Endothelial cell (in vitro differentiated cells): ENCODE measurements around the gene TRIOBP. TPM values are rescaled to one million over a fixed set of nuclear protein-coding genes. Genes with fewer than 3 reads are reported as not detected.

Source experiments
- DNase-seq: peaks from one replicate; pipeline ENCODE4 v3.0.0; 2021; ENCODE audit warnings: low spot score
- H3K27ac Mint-ChIP-seq: one replicate; pipeline ENCODE4 v1.8.0; 2021; ENCODE audit warnings: mixed read lengths, inconsistent platforms; ENCODE audit not compliant: unreplicated experiment
- H3K27me3 Mint-ChIP-seq: one replicate; pipeline ENCODE4 v1.8.0; 2021; ENCODE audit warnings: mild to moderate bottlenecking, moderate library complexity, mixed read lengths, inconsistent platforms; ENCODE audit not compliant: unreplicated experiment
- H3K36me3 Mint-ChIP-seq: one replicate; pipeline ENCODE4 v1.8.0; 2021; ENCODE audit warnings: mild to moderate bottlenecking, low read depth, mixed read lengths, inconsistent platforms; ENCODE audit not compliant: unreplicated experiment
- H3K4me1 Mint-ChIP-seq: one replicate; pipeline ENCODE4 v1.8.0; 2021; ENCODE audit warnings: mild to moderate bottlenecking, mixed read lengths, inconsistent platforms; ENCODE audit not compliant: unreplicated experiment
- H3K4me3 Mint-ChIP-seq: one replicate; pipeline ENCODE4 v1.8.0; 2021; ENCODE audit warnings: mild to moderate bottlenecking, mixed read lengths, inconsistent platforms; ENCODE audit not compliant: unreplicated experiment
- H3K9me3 Mint-ChIP-seq: one replicate; pipeline ENCODE4 v1.8.0; 2021; ENCODE audit warnings: mixed read lengths, inconsistent platforms; ENCODE audit not compliant: unreplicated experiment
- total RNA-seq: library from RNA; stranded (reverse); fragmentation: NEBNext Ultra II Directional; extraction: Animal tissue kit (Norgen Biotek cat#: 25700); gene quantifications from one replicate; pipeline ENCODE4 v1.2.1, GENCODE V29; 2021; ENCODE audit not compliant: unreplicated experiment
- TF ChIP-seq, protein P1 (sequence below): fragments of 200-600 bp; sonication (generic); IDR thresholded peaks from one replicate; pipeline ENCODE4 v1.5.0; 2021; ENCODE audit warnings: antibody characterized with exemption; ENCODE audit not compliant: unreplicated experiment

TRIOBP gene
- total RNA-seq, 1 donor from 2014 or later: 110 TPM

GRCh38 chr22:37771081-37771480, 74.2 kb downstream of the TRIOBP start:
- DNase-seq: no peak
- TF ChIP-seq, protein P1, sequence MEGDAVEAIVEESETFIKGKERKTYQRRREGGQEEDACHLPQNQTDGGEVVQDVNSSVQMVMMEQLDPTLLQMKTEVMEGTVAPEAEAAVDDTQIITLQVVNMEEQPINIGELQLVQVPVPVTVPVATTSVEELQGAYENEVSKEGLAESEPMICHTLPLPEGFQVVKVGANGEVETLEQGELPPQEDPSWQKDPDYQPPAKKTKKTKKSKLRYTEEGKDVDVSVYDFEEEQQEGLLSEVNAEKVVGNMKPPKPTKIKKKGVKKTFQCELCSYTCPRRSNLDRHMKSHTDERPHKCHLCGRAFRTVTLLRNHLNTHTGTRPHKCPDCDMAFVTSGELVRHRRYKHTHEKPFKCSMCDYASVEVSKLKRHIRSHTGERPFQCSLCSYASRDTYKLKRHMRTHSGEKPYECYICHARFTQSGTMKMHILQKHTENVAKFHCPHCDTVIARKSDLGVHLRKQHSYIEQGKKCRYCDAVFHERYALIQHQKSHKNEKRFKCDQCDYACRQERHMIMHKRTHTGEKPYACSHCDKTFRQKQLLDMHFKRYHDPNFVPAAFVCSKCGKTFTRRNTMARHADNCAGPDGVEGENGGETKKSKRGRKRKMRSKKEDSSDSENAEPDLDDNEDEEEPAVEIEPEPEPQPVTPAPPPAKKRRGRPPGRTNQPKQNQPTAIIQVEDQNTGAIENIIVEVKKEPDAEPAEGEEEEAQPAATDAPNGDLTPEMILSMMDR: no peak
- Mint-ChIP-seq H3K4me3 (peak overlapping the region; percentile 31), H3K36me3 (peaks cover 28% of the 10 kb centered on the region), H3K9me3 (no peaks in the 10 kb centered on the region), H3K4me1 (peaks cover under 1% of the 10 kb centered on the region), H3K27ac (no peak overlapping the region), H3K27me3 (peaks cover 15% of the 10 kb centered on the region)

- TF ChIP-seq, protein P1: no peak
- no peak for DNase-seq
- Mint-ChIP-seq H3K9me3 (no peaks in the 10 kb centered on the region), H3K4me3 (no peak overlapping the region), H3K36me3 (peaks cover 28% of the 10 kb centered on the region), H3K27me3 (peaks cover 13% of the 10 kb centered on the region), H3K4me1 (peaks cover 3% of the 10 kb centered on the region), H3K27ac (no peak overlapping the region)
These were observed 75.0 kb downstream of the TRIOBP start for GRCh38 chr22:37771702-37772427.

DNA sequence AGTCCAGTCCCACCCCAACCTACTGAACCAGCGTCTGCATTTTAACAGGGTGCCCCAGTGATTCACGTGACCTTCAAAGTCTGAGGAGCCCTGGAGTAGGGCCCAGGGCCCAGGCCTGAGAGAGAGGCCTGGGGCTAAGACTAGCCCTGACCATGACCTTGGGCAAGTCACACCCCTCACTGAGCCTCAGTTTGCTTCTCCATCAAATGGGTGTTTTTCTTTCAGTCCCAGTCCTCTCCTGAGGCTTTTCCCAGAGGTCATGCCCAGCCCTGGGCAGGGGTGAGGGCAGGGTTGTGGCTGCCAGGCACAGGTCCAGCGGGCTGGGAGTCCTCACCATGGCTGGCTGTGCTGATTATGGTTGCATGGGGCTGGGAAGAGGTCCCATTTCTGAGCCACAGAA, 77.9 kb downstream of the TRIOBP start:
- H3K27ac Mint-ChIP-seq: no peak overlapping the region
- H3K9me3 Mint-ChIP-seq: no peaks in the 10 kb centered on the region
- DNase-seq: no peak
- peaks cover 3% of the 10 kb centered on the region for H3K4me1 Mint-ChIP-seq
- H3K27me3 Mint-ChIP-seq: peaks cover 16% of the 10 kb centered on the region
- TF ChIP-seq, protein P1: no peak
- H3K4me3 Mint-ChIP-seq: no peak overlapping the region
- H3K36me3 Mint-ChIP-seq: peaks cover 24% of the 10 kb centered on the region

- Mint-ChIP-seq H3K27me3 (peaks cover 17% of the 10 kb centered on the region), H3K4me1 (peaks cover 8% of the 10 kb centered on the region), H3K9me3 (no peaks in the 10 kb centered on the region), H3K27ac (no peak overlapping the region), H3K4me3 (no peak overlapping the region), H3K36me3 (peaks cover 24% of the 10 kb centered on the region)
- TF ChIP-seq, protein P1: no peak
- DNase-seq: no peak
These were observed 79.2 kb downstream of the TRIOBP start for GRCh38 chr22:37775785-37776638.

- no peak overlapping the region for H3K27ac Mint-ChIP-seq
- H3K9me3 Mint-ChIP-seq: no peaks in the 10 kb centered on the region
- H3K27me3 Mint-ChIP-seq: peaks cover 17% of the 10 kb centered on the region
- no peak overlapping the region for H3K4me3 Mint-ChIP-seq
- peaks cover 24% of the 10 kb centered on the region for H3K36me3 Mint-ChIP-seq
- TF ChIP-seq, protein P1: no peak
- H3K4me1 Mint-ChIP-seq: peaks cover 8% of the 10 kb centered on the region
- DNase-seq: no peak
These were observed 79.8 kb downstream of the TRIOBP start for GRCh38 chr22:37776639-37777005.
